Neural cell (in vitro differentiated cells): Measurements from ENCODE around the gene STX18. TPM values are rescaled to one million over a fixed set of nuclear protein-coding genes. Genes with fewer than 3 reads are reported as not detected.

Experiments
- H2AFZ ChIP-seq: fragments of 200-600, 300-800 bp; sonication (generic), shearing (Covaris generic); 2 replicates; pipeline ENCODE4 v1.6.0; 2014; ENCODE audit warnings: low read depth, mild to moderate bottlenecking, antibody characterized with exemption, low read length, moderate library complexity
- H3F3A ChIP-seq: fragments of 200-600 bp; shearing (Covaris generic); 2 replicates; pipeline ENCODE4 v1.6.1; 2016; ENCODE audit warnings: mild to moderate bottlenecking, moderate library complexity, mixed read lengths, antibody characterized with exemption, low read length; ENCODE audit not compliant: insufficient read depth, poor library complexity, severe bottlenecking
- H3K27ac ChIP-seq: fragments of 200-600, 300-800 bp; sonication (generic), shearing (Covaris generic); 2 replicates; pipeline ENCODE4 v1.5.1; 2014; ENCODE audit warnings: mild to moderate bottlenecking, low read length, moderate library complexity
- H3K27me3 ChIP-seq: fragments of 300-800, 200-600 bp; sonication (generic), shearing (Covaris generic); 2 replicates; pipeline ENCODE4 v1.6.0; 2014; ENCODE audit warnings: mild to moderate bottlenecking, low read depth, low read length, moderate library complexity; ENCODE audit not compliant: insufficient read depth
- H3K36me3 ChIP-seq: fragments of 300-800, 200-600 bp; sonication (generic), shearing (Covaris generic); 2 replicates; pipeline ENCODE4 v1.5.1; 2014; ENCODE audit warnings: mild to moderate bottlenecking, antibody characterized with exemption, low read length, moderate library complexity; ENCODE audit not compliant: insufficient read depth
- H3K4me2 ChIP-seq: fragments of 300-800, 200-600 bp; sonication (generic), shearing (Covaris generic); 2 replicates; pipeline ENCODE4 v1.6.0; 2014; ENCODE audit warnings: mild to moderate bottlenecking, low read length
- H3K4me3 ChIP-seq: fragments of 300-800, 200-600 bp; sonication (generic), shearing (Covaris generic); 2 replicates; pipeline ENCODE4 v1.5.1; 2014; ENCODE audit warnings: mild to moderate bottlenecking, low read length, moderate library complexity
- H3K79me2 ChIP-seq: fragments of 200-600 bp; shearing (Covaris generic); replicated peaks from 2 replicates; pipeline ENCODE4 v1.6.0; 2014; ENCODE audit warnings: mild to moderate bottlenecking, low read length, moderate library complexity; ENCODE audit not compliant: insufficient read depth
- H3K9ac ChIP-seq: fragments of 300-800, 200-600 bp; sonication (generic), shearing (Covaris generic); 2 replicates; pipeline ENCODE4 v1.6.1; 2016; ENCODE audit warnings: mild to moderate bottlenecking, low read length, mixed read lengths
- H3K9me2 ChIP-seq: fragments of 200-600 bp; shearing (Covaris generic); 2 replicates; pipeline ENCODE4 v1.6.1; 2016; ENCODE audit warnings: mild to moderate bottlenecking, low read length, mixed read lengths; ENCODE audit not compliant: insufficient read depth
- H3K9me3 ChIP-seq: fragments of 200-600, 300-800 bp; sonication (generic), shearing (Covaris generic); 2 replicates; pipeline ENCODE4 v1.6.1; 2016; ENCODE audit warnings: mild to moderate bottlenecking, mixed run types, low read length, moderate library complexity, mixed read lengths
- H4K20me1 ChIP-seq: fragments of 200-600 bp; shearing (Covaris generic); 2 replicates; pipeline ENCODE4 v1.6.1; 2016; ENCODE audit warnings: mild to moderate bottlenecking, mixed run types; ENCODE audit not compliant: insufficient read depth
- CTCF ChIP-seq: fragments of 450-650 bp; IDR thresholded peaks from 2 replicates; pipeline ENCODE4 v1.5.1; 2014; ENCODE audit warnings: antibody characterized with exemption, mild to moderate bottlenecking, moderate library complexity; ENCODE audit not compliant: poor library complexity, severe bottlenecking
- EP300 ChIP-seq: fragments of 450-650 bp; conservative IDR thresholded peaks from 2 replicates; pipeline ENCODE4 v1.6.1; 2014; ENCODE audit warnings: antibody characterized with exemption, mild to moderate bottlenecking, moderate library complexity; ENCODE audit not compliant: poor library complexity, severe bottlenecking
- EZH2 ChIP-seq: fragments of 200-600, 300-800 bp; shearing (Covaris generic), sonication (generic); IDR thresholded peaks from 2 replicates; pipeline ENCODE4 v1.6.1; 2014; ENCODE audit warnings: antibody characterized with exemption, low read length, borderline replicate concordance, mild to moderate bottlenecking; ENCODE audit not compliant: insufficient read depth, poor library complexity, severe bottlenecking
- MXI1 ChIP-seq: fragments of 450-650 bp; conservative IDR thresholded peaks from 2 replicates; pipeline ENCODE4 v1.6.1; 2014; ENCODE audit warnings: antibody characterized with exemption, mild to moderate bottlenecking; ENCODE audit not compliant: poor library complexity, severe bottlenecking
- POLR2AphosphoS5 ChIP-seq: IDR thresholded peaks from 2 replicates; pipeline ENCODE4 v1.6.1; 2012
- RAD21 ChIP-seq: fragments of 450-650 bp; conservative IDR thresholded peaks from 2 replicates; pipeline ENCODE4 v1.6.1; 2014; ENCODE audit warnings: antibody characterized with exemption, mild to moderate bottlenecking, moderate library complexity
- REST ChIP-seq: IDR thresholded peaks from 2 replicates; pipeline ENCODE4 v1.6.1; 2012; ENCODE audit warnings: borderline replicate concordance
- SMC3 ChIP-seq: fragments of 450-650 bp; conservative IDR thresholded peaks from 2 replicates; pipeline ENCODE4 v1.6.1; 2014; ENCODE audit warnings: antibody characterized with exemption, mild to moderate bottlenecking, moderate library complexity; ENCODE audit not compliant: poor library complexity
- TAF1 ChIP-seq: IDR thresholded peaks from 2 replicates; pipeline ENCODE4 v1.6.1; 2012; ENCODE audit warnings: low read depth
- polyA plus RNA-seq: library from polyadenylated mRNA; depleted of rRNA; stranded (reverse); fragments of >200 nt; gene quantifications from 2 replicates; pipeline ENCODE4 v1.2.3, GENCODE V29; 2014

STX18 gene
- polyA plus RNA-seq, 1 donor from 2014 or later, result 64.5 TPM

DNA sequence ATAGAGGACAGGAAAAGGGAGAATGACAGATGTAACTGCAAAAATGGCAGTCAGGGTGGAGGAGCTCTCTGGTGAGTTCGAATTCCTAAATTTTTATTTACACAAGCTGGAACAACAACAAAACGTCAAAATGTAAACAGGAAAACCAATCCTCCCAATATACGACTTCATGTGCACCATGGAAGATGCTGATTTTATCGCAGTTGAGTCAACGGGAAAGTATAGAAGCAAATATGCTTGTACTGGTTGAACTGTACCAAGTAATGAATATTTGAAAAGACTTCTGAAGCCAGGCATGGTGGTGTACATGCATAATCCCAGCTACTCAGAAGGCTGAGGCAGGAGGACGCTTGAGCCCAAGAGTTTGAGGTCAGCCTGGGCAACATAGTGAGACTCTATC is 15.4 kb downstream of the STX18 start:
- H2AFZ ChIP-seq, result no peak overlapping the region
- H3K79me2 ChIP-seq, result peaks cover 9% of the 10 kb centered on the region
- no peaks in the 10 kb centered on the region for H3K36me3 ChIP-seq
- H3K4me2 ChIP-seq, result no peak overlapping the region
- TF ChIP-seq MXI1 (no peak), TAF1 (no peak), EZH2 (no peak), SMC3 (no peak), RAD21 (no peak), EP300 (no peak), CTCF (no peak), REST (no peak), POLR2AphosphoS5 (no peak)
- H3K9me2 ChIP-seq, result no peaks in the 10 kb centered on the region
- no peak overlapping the region for H3K9ac ChIP-seq
- no peaks in the 10 kb centered on the region for H3K27me3 ChIP-seq
- H3K4me3 ChIP-seq, result no peak overlapping the region
- no peaks in the 10 kb centered on the region for H3K9me3 ChIP-seq
- no peaks in the 10 kb centered on the region for H4K20me1 ChIP-seq
- H3F3A ChIP-seq, result no peaks in the 10 kb centered on the region
- H3K27ac ChIP-seq, result no peak overlapping the region

DNA sequence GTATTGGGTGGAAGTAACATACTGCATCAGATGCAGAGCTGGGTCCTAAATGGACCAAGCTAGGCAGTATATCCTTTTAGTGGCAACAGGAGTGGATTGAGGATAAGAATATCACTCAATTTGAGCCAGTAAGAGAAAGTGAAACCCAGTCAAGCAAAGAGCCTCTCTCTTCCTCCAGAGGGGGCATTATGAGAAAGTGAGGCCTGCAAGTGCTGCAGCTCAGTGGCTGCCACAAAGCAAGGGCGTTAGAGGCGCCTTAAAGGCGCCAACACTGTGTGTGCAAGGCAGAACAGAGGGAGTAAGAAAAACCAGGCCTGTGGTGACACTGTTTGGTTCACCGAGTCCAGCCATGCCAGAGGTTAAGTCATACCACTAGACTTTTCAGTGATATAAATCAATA is 17.5 kb downstream of the STX18 start:
- Histone ChIP-seq H3K36me3 (no peaks in the 10 kb centered on the region), H3K9me2 (no peaks in the 10 kb centered on the region), H2AFZ (no peak overlapping the region), H3K4me3 (no peak overlapping the region), H3K27ac (no peak overlapping the region), H3K4me2 (no peak overlapping the region), H3F3A (no peaks in the 10 kb centered on the region), H3K79me2 (peaks cover 5% of the 10 kb centered on the region), H4K20me1 (no peaks in the 10 kb centered on the region), H3K9ac (no peak overlapping the region), H3K9me3 (no peaks in the 10 kb centered on the region), H3K27me3 (no peaks in the 10 kb centered on the region)
- TF ChIP-seq CTCF, result no peak
- TF ChIP-seq SMC3, result no peak
- no peak for TF ChIP-seq POLR2AphosphoS5
